Activated naive CD8-positive, alpha-beta T cell treated with anti-CD3 and anti-CD28 coated beads, Interleukin-2, amount 50 U/mL, for 24 hours (primary cell): ENCODE measurements around the gene IRGC.
"Not testable (repeated sequence)": the region's sequence is repeated elsewhere in the genome, so short reads cannot be mapped to it uniquely, and the experiment has no call there.

Source experiments
- ATAC-seq: fragments of 150-1000 bp; cut with Tn5 transposase; one replicate; pipeline ENCODE4 v1.10.0; 2021
- DNase-seq: peaks from one replicate; pipeline ENCODE4 v3.0.0; 2021
- H3K27ac Mint-ChIP-seq: one replicate; pipeline ENCODE4 v1.8.0; 2021; ENCODE audit warnings: mild to moderate bottlenecking, mixed read lengths
- H3K27me3 Mint-ChIP-seq: one replicate; pipeline ENCODE4 v1.8.0; 2021; ENCODE audit warnings: mixed read lengths
- H3K36me3 Mint-ChIP-seq: one replicate; pipeline ENCODE4 v1.8.0; 2021; ENCODE audit warnings: low read depth, mixed read lengths
- H3K4me1 Mint-ChIP-seq: one replicate; pipeline ENCODE4 v1.8.0; 2021; ENCODE audit warnings: mixed read lengths
- H3K4me3 Mint-ChIP-seq: one replicate; pipeline ENCODE4 v1.8.0; 2021; ENCODE audit warnings: mild to moderate bottlenecking, moderate library complexity, mixed read lengths
- H3K9me3 Mint-ChIP-seq: one replicate; pipeline ENCODE4 v1.8.0; 2021; ENCODE audit warnings: mixed read lengths

Gene IRGC, protein sequence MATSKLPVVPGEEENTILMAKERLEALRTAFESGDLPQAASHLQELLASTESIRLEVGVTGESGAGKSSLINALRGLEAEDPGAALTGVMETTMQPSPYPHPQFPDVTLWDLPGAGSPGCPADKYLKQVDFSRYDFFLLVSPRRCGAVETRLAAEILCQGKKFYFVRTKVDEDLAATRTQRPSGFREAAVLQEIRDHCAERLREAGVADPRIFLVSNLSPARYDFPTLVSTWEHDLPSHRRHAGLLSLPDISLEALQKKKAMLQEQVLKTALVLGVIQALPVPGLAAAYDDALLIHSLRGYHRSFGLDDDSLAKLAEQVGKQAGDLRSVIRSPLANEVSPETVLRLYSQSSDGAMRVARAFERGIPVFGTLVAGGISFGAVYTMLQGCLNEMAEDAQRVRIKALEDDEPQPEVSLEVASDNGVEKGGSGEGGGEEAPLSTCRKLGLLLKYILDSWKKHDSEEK

DNA sequence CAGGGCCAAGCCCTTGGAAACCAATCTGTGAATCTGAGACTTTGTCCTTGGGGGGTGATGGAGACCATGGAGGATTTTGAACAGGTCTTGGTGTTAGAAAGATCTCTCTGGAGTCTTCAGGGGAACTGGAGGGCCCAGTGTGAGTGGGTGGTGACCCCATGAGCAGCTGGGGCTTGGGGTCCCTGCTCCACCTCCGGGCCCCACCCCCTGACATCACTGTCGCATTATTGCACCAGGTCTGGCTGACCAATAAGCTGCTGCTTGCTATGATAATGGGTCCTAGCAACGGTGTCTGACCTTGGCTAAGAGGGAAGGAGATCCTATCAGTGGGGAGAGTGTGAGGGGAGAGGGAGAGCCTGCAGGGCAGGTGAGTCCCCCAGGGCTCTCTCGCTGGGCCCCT is at the start of gene IRGC:
Gene IRGC, plus strand, starts transcription at position 301 of the 400 bp plus-strand sequence. CDS start 2,483 bp downstream, outside the sequence.
- Mint-ChIP-seq H3K27ac (no peak within 1 kb of the TSS), H3K27me3 (peaks cover 2% of the 10 kb centered on the region)

DNA sequence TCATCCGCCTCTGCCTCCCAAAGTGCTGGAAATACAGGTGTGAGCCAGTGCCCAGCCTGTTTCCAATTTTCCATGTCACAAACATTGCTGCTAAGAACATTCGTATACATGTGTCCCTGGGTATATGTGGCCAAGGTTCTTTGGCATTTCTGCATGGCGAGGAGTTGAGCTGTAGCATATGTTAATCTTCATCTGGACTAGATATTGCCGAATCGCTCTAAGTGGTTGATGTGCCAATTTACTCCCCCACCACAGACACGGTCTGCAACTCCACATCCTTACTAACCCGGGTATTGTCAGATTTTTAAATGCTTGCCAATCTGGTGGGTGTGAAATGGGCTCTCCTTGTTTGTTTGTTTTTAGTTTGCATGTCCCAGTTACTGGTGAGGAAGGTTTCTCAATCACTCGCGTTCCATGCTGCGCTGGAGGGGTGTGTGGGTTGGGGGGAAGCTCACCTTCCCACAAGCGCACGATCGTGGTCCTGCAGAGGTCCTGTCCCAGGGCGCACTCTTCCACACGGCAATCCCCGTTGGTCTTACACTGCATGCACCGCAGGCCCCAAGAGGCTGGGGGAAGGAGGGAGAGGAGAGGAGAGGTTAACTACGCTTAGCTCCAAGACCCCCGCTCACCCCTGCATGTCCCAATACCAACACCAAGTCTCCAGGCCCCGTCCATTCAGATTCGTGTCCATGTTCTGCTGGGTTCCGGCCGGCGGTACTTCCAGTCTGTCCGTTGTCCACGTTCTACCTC is 48.6 kb upstream of the IRGC start:
- ATAC-seq (no peak), DNase-seq (no peak)
- Mint-ChIP-seq H3K27me3 (peaks cover 5% of the 10 kb centered on the region), H3K4me1 (peaks cover 41% of the 10 kb centered on the region), H3K9me3 (no peaks in the 10 kb centered on the region), H3K36me3 (peaks cover 16% of the 10 kb centered on the region), H3K4me3 (peak overlapping the region; percentile 85), H3K27ac (no peak overlapping the region)

More for the DNA sequence above, at the start of gene IRGC:
- no peak for DNase-seq
- no peak within 1 kb of the TSS for H3K4me3 Mint-ChIP-seq
- no peaks in the 10 kb centered on the region for H3K36me3 Mint-ChIP-seq
- no peak for ATAC-seq
- no peaks in the 10 kb centered on the region for H3K9me3 Mint-ChIP-seq
- peaks cover 1% of the 10 kb centered on the region for H3K4me1 Mint-ChIP-seq

DNA sequence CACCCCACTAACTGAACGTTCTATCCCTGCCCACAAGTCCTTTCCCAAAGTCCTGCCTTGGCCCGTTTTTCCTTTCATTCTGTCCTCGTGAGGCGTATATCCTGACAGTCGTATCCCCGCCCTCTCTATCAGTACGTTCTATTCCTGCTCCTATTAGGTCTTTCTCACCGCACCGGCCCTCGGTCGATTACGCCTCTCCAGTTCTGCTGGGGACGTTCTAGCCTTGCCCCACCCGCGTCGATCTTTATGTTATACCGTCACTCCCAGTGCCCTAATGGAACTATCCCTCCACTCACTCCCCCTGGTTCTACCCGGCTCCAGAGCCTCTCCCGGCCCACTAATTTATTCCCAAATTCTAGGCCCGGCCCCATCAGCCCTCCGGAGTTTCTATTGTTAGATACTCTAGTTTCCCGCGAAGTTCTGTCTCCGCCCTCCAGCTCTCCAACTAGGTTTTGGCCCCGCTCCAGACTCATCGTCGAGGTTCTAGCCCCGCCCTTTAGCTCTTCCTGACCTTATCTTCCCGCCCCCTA is 47.9 kb upstream of the IRGC start:
- Mint-ChIP-seq H3K27ac (peak overlapping the region; percentile 54), H3K27me3 (peaks cover 5% of the 10 kb centered on the region), H3K36me3 (peaks cover 16% of the 10 kb centered on the region), H3K9me3 (no peaks in the 10 kb centered on the region), H3K4me3 (peak overlapping the region; percentile 85), H3K4me1 (peaks cover 41% of the 10 kb centered on the region)
- DNase-seq = no peak
- ATAC-seq = no peak

DNA sequence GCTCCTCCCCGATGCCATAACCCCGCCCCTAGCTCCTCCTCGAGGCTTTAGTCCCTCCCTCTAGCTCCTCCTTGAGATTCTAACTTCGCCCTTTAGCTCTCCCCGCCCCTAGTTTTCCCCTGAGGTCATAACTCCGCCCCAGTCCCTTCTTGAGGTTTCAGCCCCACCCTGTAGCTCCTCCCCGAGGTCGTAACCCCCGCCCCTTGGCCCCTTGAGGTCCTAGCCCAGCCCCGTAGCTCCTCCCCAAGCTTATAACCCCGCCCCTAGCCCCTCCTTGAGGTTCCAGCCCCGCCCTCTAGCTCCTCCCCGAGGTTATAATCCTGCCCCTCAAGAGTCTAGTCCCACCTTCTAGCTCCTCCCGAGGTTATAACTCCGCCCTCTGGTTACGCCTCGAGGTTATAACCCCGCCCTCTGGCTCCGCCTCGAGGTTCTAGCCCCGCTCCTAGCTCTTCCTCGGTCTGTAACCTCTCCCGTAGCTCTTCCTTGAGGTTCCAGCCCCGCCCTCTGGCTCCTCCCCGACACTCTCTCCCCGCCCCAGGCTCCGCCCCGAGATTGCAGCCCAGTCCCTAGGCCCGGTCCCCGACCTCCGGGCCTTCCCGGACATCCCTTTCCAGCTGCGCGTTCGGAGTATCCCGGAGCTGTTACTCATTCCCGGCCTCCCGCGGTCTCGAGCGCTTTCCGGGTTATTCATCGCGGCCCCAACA is 47.3 kb upstream of the IRGC start:
- DNase-seq = peak; percentile 96
- peak overlapping the region; percentile 85 for H3K4me3 Mint-ChIP-seq
- H3K36me3 Mint-ChIP-seq = peaks cover 16% of the 10 kb centered on the region
- peaks cover 5% of the 10 kb centered on the region for H3K27me3 Mint-ChIP-seq
- H3K4me1 Mint-ChIP-seq = peaks cover 41% of the 10 kb centered on the region
- H3K27ac Mint-ChIP-seq = peak overlapping the region; percentile 54
- H3K9me3 Mint-ChIP-seq = no peaks in the 10 kb centered on the region
- ATAC-seq = peak; percentile 89

DNA sequence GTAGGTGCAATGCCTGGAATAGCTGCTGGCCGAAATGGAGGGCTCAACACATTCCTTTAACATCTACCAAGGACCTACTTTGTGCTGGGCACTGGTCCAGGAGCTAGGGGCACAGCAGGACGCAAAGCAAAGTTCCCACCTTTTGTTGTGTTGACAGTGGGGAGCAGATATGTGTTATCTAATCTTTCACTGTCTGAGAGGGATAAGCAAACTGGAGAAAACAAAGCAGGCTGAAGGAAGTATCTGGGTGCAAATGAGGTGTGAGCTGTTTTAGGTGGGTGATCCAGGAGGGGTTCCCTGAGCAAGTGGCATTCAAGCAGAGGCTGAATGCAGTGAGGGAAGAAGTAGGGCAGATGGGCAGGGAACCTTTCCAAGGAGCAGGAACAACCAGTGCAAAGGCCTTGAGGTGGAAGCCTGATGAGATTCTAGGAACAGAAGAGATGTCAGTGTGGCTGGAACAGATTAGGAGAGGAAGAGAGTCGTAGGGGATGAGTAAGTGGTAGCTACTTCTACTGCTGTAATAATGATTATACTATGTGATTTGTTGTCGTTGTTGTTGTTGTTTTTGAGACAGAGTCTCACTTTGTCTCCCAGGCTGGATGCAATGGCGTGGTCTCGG is 43.7 kb upstream of the IRGC start:
- DNase-seq (no peak), ATAC-seq (no peak)
- Mint-ChIP-seq H3K27me3 (peaks cover 4% of the 10 kb centered on the region), H3K4me1 (peaks cover 39% of the 10 kb centered on the region), H3K27ac (no peak overlapping the region), H3K4me3 (no peak overlapping the region), H3K9me3 (no peaks in the 10 kb centered on the region), H3K36me3 (peaks cover 7% of the 10 kb centered on the region)

DNA sequence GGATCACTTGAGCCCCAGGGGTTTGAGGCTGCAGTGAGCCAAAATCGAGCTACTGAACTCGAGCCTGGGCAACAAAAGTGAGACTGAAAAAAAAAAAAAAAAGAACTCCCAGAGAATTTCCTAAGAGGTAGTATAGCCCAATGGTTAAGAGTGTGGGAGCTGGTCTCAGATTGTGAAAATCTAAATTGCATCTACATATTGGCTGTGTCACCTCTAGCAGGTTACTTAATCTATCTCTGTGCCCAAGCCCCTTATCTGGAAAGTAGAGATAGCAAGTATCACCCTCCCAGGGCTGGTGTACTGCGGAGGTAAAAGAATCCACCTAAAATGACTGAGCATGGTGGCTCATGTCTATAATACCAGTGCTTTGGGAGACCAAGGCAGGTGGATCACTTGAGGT is 42.2 kb upstream of the IRGC start:
- Mint-ChIP-seq H3K27ac (no peak overlapping the region), H3K27me3 (peaks cover 4% of the 10 kb centered on the region), H3K9me3 (no peaks in the 10 kb centered on the region), H3K36me3 (no peaks in the 10 kb centered on the region), H3K4me3 (no peak overlapping the region), H3K4me1 (peaks cover 30% of the 10 kb centered on the region)
- ATAC-seq (no peak), DNase-seq (no peak)

DNA sequence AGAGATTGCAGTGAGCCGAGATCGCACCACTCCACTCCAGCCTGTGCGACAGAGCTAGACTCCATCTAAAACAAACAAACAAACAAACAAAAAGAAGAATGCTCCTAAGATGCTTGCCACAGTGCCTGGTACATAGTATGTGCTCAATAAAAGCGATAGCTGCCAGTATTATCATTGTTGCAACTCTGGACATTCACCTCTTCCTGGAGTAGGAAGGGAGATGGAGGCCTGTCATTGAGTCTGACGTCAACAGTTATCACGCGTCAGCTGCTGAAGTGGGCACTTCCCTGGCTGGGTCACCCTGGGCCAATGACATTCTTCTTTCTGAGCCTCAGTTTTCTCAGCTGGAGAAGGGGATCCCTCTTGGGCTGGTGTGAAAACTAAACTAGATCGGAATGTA is 41.7 kb upstream of the IRGC start:
- Mint-ChIP-seq H3K27me3 (peaks cover 4% of the 10 kb centered on the region), H3K4me3 (no peak overlapping the region), H3K27ac (no peak overlapping the region), H3K9me3 (no peaks in the 10 kb centered on the region), H3K36me3 (no peaks in the 10 kb centered on the region), H3K4me1 (peaks cover 25% of the 10 kb centered on the region)
- ATAC-seq (no peak), DNase-seq (no peak)

DNA sequence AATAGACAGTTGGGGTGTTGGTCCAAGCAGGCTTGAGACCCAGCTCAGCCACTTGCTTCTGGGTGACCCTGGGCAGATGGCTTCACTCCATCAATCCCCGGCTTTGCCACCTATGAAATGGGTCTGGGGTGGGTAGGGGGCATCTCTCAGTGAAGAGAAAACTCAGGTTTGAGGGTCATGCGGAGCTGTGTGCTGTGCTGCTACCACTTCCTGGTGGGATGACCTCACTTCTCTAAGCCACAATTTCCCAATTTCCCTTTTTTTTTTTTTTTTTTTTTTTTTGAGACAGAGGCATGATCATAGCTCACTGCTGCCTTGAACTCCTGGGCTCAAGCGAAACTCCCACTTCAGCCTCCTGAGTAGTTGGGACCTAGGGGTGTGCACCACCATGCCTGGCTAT is 41.3 kb upstream of the IRGC start:
- no peak for ATAC-seq
- Mint-ChIP-seq H3K27me3 (peaks cover 4% of the 10 kb centered on the region), H3K36me3 (no peaks in the 10 kb centered on the region), H3K27ac (no peak overlapping the region), H3K9me3 (no peaks in the 10 kb centered on the region), H3K4me1 (peaks cover 21% of the 10 kb centered on the region), H3K4me3 (no peak overlapping the region)
- no peak for DNase-seq

DNA sequence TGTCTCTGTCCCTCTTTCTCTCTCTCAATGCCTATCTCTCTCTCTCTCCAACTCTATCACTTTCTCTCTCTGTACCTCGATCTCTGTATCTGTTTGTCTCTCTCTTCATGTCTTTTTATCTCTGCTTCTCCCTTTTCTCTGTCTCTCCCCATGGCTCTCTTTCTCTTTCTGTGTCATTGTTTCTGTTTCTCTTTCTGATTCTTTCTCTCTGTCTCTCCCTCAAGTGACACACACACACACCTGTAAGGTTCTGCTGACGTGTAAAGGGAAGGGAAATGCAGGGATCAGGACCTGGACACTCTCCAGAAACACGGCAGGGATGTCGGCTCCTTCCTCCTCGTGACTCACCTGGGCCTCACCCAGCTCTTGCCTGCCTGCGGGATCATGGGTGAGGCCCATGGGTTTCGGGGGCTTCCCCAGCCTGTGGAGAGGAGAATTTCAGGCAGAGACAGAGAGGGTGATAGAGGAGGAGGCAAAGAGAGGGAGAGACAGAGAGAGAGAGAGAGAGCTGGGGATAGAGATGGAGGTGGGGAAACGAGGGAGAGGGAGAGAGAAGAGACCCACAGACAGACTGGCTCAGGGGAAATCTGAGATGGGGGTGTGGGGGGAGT is 40.5 kb upstream of the IRGC start:
- H3K36me3 Mint-ChIP-seq = no peaks in the 10 kb centered on the region
- peak; percentile 60 for ATAC-seq

DNA sequence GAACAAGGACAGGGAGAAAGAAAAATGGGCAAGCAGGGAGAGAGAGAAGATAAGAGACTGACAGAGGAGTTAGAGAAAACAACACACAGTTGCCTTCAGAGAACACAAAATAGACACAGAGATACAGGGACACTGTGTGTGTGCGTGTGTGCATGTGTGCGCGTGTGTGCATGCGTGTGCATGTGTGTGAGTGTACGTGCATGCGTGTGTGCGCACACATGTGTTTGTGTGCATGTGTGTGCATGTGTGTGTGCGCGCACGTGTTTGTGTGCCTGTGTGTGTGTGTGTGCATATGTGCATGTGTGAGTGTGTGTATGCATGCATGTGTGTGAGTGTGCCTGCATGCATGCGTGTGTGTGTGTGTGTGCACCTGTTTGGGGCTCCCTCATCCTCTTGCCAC is 40.0 kb upstream of the IRGC start:
- Mint-ChIP-seq H3K27me3 (no peaks in the 10 kb centered on the region), H3K9me3 (no peaks in the 10 kb centered on the region), H3K4me1 (peaks cover 13% of the 10 kb centered on the region), H3K4me3 (peak overlapping the region; percentile 16), H3K36me3 (no peaks in the 10 kb centered on the region), H3K27ac (no peak overlapping the region)
- DNase-seq (no peak), ATAC-seq (no peak)

More for the DNA sequence above, 40.5 kb upstream of the IRGC start:
- Mint-ChIP-seq H3K27me3 (peaks cover under 1% of the 10 kb centered on the region), H3K9me3 (no peaks in the 10 kb centered on the region), H3K27ac (peak overlapping the region; percentile 71), H3K4me1 (peaks cover 14% of the 10 kb centered on the region), H3K4me3 (peak overlapping the region; percentile 18)
- no peak for DNase-seq

DNA sequence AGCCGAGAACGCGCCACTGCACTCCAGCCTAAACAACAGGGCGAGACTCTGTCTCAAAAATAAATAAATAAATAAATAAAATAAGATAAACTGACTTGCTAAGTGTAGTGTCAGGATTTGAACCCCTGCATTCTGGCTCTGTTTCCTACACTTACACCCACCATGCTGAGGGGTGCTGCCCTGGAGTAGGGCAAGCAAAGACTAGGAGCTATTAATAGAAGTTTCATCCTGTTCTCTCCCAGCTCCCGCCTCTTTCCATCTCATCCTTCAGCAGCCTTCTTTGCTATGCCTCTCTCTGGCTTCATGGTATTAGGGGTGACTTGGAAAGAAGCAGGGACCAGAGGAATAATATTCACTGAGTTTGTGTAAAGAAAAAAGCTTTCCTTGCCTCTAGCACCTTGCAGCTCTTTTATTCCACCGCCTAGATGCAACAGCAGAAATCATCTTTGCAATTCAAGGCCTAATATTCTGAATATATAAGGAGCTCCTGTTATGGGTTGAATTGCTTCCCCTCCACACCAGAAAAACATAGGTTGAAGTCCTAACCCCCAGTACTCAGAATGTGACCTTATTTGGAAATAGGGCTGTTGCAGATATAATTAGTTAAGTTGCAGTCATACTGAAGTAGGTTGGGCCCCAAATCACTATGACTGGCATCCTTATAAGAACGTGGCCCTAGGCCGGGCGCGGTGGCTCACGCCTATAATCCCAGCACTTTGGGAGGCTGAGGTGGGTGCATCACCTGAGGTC is 37.2 kb upstream of the IRGC start:
- ATAC-seq (no peak), DNase-seq (no peak)
- Mint-ChIP-seq H3K27ac (no peak overlapping the region), H3K4me1 (peaks cover 13% of the 10 kb centered on the region), H3K4me3 (no peak overlapping the region), H3K36me3 (no peaks in the 10 kb centered on the region), H3K27me3 (no peaks in the 10 kb centered on the region), H3K9me3 (no peaks in the 10 kb centered on the region)

DNA sequence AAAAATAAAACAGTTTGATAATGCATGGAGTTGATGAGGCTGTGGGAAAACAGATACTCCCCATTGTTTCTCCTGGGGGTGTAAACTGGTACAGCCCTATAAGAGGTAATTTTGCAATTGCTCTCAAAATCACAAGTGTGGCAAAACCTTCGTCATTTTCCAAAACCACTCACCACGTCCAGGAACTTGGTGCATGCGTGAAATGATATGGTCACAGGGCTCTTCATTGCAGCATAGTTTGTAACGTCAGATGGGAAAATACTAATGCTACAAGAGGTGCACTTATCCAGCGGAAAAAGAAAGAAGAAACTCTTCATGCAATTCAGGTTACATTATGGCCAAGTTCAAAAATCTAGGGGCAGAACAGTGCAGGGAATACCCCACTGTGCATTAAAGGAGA is 34.1 kb upstream of the IRGC start:
- no peaks in the 10 kb centered on the region for H3K27me3 Mint-ChIP-seq
- ATAC-seq (no peak), DNase-seq (no peak)
- H3K4me3 Mint-ChIP-seq = no peak overlapping the region
- no peaks in the 10 kb centered on the region for H3K9me3 Mint-ChIP-seq
- H3K27ac Mint-ChIP-seq = no peak overlapping the region
- H3K4me1 Mint-ChIP-seq = peaks cover 4% of the 10 kb centered on the region
- no peaks in the 10 kb centered on the region for H3K36me3 Mint-ChIP-seq

DNA sequence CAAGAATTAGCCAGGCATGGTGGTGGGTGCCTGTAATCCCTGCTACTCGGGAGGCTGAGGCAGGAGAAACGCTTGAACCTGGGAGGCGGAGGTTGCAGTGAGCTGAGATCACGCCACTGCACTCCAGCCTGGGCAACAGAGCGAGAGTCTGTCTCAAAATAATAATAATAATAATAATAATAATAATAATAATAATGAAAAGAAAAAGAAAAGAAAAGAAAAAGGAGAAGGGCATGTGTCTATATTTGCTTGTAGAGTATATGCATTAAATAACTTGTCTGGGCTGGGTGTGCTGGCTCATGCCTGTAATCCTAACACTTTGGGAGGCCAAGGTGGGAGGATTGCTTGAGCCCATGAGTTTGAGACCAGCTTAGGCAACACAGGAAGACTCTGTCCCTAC is 33.6 kb upstream of the IRGC start:
- not testable (repeated sequence) for H3K36me3 Mint-ChIP-seq, ATAC-seq, H3K27ac Mint-ChIP-seq, H3K4me1 Mint-ChIP-seq, H3K27me3 Mint-ChIP-seq, H3K4me3 Mint-ChIP-seq, H3K9me3 Mint-ChIP-seq, DNase-seq
